GM12878 (cell line): ENCODE measurements around the gene FAM89B. TPM values are rescaled to one million over a fixed set of nuclear protein-coding genes. Genes with fewer than 3 reads are reported as not detected.

Experiments used
- BHLHE40 ChIP-seq, 2 experiments: fragments of 450-650 bp in 1 of 2; IDR thresholded peaks; 2 replicates each; pipeline ENCODE4 v1.6.1; 2011 to 2017; ENCODE audit warnings: low read depth in 2 of 2, borderline replicate concordance in 1 of 2, improper control_type of control experiment in 1 of 2, low read length in 1 of 2, mild to moderate bottlenecking in 1 of 2
- FOXM1 ChIP-seq: IDR thresholded peaks from 2 replicates; pipeline ENCODE4 v1.6.1; 2012; ENCODE audit warnings: low read depth, mild to moderate bottlenecking, inconsistent platforms, low read length, moderate library complexity
- LARP7 ChIP-seq: fragments of 450-650 bp; IDR thresholded peaks from 2 replicates; pipeline ENCODE4 v1.6.1; 2017; ENCODE audit warnings: mild to moderate bottlenecking
- NBN ChIP-seq: fragments of 450-650 bp; IDR thresholded peaks from 2 replicates; pipeline ENCODE4 v1.6.1; 2016
- NFYA ChIP-seq: IDR thresholded peaks from 2 replicates; pipeline ENCODE4 v1.6.1; 2011; ENCODE audit warnings: low read depth, mild to moderate bottlenecking, low read length, improper control_type of control experiment, borderline replicate concordance
- POLR2A ChIP-seq: IDR thresholded peaks from 2 replicates; pipeline ENCODE4 v1.6.1; 2011; ENCODE audit warnings: low read depth, mild to moderate bottlenecking, low read length
- RELA ChIP-seq: fragments of 450-650 bp; IDR thresholded peaks from 2 replicates; pipeline ENCODE4 v1.8.0; 2014; ENCODE audit warnings: borderline replicate concordance; ENCODE audit not compliant: partially characterized antibody
- SMARCA5 ChIP-seq: fragments of 450-650 bp; IDR thresholded peaks from 2 replicates; pipeline ENCODE4 v1.6.1; 2017; ENCODE audit warnings: mild to moderate bottlenecking
- STAT1 ChIP-seq: fragments of 450-650 bp; conservative IDR thresholded peaks from 2 replicates; pipeline ENCODE4 v1.6.1; 2014; ENCODE audit warnings: antibody characterized with exemption, mild to moderate bottlenecking
- TCF12 ChIP-seq: IDR thresholded peaks from 2 replicates; pipeline ENCODE4 v1.6.1; 2011; ENCODE audit warnings: low read depth, mild to moderate bottlenecking, low read length
- YBX1 ChIP-seq: fragments of 450-650 bp; IDR thresholded peaks from 2 replicates; pipeline ENCODE4 v1.6.1; 2016; ENCODE audit warnings: antibody characterized with exemption
- ZZZ3 ChIP-seq: IDR thresholded peaks from 2 replicates; pipeline ENCODE4 v1.6.1; 2011; ENCODE audit warnings: low read depth; ENCODE audit not compliant: control insufficient read depth, insufficient read length
- polyA plus RNA-seq, 11 experiments: library from polyadenylated mRNA; depleted of rRNA in 4 of 11; unstranded in 6 of 11; stranded (reverse) in 5 of 11; fragments of >200 nt; fragmentation: Nextera tagmentation in 4 of 11; fragmentation: Illumina TruSeq in 1 of 11; extraction: Ambion mirVana in 4 of 11; extraction: Trizol in 1 of 11; gene quantifications; 1 replicate in 1 of 11; 2 replicates in 10 of 11; pipeline versions ENCODE4 v1.2.1 to v1.2.3, GENCODE V29; 2011 to 2016; ENCODE audit warnings: inconsistent platforms in 2 of 11, missing spikeins in 2 of 11, low read depth in 1 of 11
- total RNA-seq, 4 experiments: library from RNA; depleted of rRNA in 3 of 4; stranded (reverse); fragments of >200 nt in 3 of 4; fragmentation: Illumina TruSeq in 1 of 4; extraction: Trizol in 1 of 4; gene quantifications; 2 replicates each; pipeline versions ENCODE4 v1.2.1 to v1.2.3, GENCODE V29; 2013 to 2021
- TF ChIP-seq, protein P1 (sequence below): fragments of 450-650 bp; IDR thresholded peaks from 2 replicates; pipeline ENCODE4 v1.6.1; 2017; ENCODE audit warnings: antibody characterized with exemption, mild to moderate bottlenecking, moderate library complexity
- TF ChIP-seq, protein P2 (sequence below): fragments of 450-650 bp; IDR thresholded peaks from 2 replicates; pipeline ENCODE4 v1.6.1; 2017; ENCODE audit warnings: mild to moderate bottlenecking
- TF ChIP-seq, protein P3 (sequence below): fragments of 450-650 bp; IDR thresholded peaks from 2 replicates; pipeline ENCODE4 v1.6.1; 2017; ENCODE audit warnings: mild to moderate bottlenecking, moderate library complexity
- TF ChIP-seq, protein P4 (sequence below): fragments of 450-650 bp; formaldehyde crosslinking; IDR thresholded peaks from 2 replicates; pipeline ENCODE4 v1.4.0; 2022; ENCODE audit warnings: mild to moderate bottlenecking, moderate library complexity

Gene FAM89B
- total and polyA plus RNA-seq, 10 of the 15 experiments (the other 5 are each of a cell fraction or from before 2014, with no cell fraction given) = 0.34 to 36.7 (median 9.8) TPM

DNA sequence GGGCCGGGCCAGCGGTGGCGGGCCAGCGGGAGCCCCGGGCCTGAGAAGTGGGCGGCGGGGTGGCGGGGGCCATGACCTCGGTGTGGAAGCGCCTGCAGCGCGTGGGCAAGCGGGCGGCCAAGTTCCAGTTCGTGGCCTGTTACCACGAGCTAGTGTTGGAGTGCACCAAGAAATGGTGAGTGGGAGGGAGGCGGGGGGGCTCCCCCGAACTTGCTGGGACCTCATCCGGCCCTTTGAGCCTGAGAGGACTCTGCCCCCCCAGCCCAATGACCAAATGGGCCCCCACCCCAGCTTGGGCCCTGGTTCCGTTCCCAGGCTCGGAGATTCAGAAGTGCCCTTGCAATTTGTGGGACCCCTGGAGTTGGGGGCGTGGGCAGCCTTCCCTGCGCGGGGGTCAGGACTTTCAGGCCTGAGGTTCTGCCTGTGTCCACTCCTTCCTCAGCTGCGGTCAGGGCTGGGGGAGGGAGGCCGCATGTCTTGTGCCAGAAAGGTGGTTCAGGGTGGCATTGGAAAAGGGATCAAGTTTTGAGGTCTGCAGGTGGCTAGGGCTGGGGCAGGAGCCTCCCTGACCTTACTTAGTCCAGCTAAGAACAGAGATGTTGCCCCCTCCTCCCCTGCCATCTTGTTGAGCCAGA is 4.0 kb downstream of the FAM89B start (continued):
- TF ChIP-seq, protein P1, sequence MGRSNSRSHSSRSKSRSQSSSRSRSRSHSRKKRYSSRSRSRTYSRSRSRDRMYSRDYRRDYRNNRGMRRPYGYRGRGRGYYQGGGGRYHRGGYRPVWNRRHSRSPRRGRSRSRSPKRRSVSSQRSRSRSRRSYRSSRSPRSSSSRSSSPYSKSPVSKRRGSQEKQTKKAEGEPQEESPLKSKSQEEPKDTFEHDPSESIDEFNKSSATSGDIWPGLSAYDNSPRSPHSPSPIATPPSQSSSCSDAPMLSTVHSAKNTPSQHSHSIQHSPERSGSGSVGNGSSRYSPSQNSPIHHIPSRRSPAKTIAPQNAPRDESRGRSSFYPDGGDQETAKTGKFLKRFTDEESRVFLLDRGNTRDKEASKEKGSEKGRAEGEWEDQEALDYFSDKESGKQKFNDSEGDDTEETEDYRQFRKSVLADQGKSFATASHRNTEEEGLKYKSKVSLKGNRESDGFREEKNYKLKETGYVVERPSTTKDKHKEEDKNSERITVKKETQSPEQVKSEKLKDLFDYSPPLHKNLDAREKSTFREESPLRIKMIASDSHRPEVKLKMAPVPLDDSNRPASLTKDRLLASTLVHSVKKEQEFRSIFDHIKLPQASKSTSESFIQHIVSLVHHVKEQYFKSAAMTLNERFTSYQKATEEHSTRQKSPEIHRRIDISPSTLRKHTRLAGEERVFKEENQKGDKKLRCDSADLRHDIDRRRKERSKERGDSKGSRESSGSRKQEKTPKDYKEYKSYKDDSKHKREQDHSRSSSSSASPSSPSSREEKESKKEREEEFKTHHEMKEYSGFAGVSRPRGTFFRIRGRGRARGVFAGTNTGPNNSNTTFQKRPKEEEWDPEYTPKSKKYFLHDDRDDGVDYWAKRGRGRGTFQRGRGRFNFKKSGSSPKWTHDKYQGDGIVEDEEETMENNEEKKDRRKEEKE = 0 out of 2 replicates have a peak, but pooled peaks have one; percentile 49
- TF ChIP-seq BHLHE40 (IDR thresholded peaks at IDR 0.05; ENCODE audit: borderline replicate concordance in 1 of 2, low read depth in 2 of 2, low read length in 1 of 2) (no peak), ZZZ3 (no peak), NFYA (no peak), POLR2A (peak; percentile 12), YBX1 (no peak), RELA (no peak), NBN (no peak), FOXM1 (no peak), STAT1 (no peak), SMARCA5 (peak; percentile 18; the same call in 1 of the 2 replicates), TCF12 (no peak), LARP7 (peak; percentile 55; the same call in 1 of the 2 replicates)
- TF ChIP-seq, protein P2, sequence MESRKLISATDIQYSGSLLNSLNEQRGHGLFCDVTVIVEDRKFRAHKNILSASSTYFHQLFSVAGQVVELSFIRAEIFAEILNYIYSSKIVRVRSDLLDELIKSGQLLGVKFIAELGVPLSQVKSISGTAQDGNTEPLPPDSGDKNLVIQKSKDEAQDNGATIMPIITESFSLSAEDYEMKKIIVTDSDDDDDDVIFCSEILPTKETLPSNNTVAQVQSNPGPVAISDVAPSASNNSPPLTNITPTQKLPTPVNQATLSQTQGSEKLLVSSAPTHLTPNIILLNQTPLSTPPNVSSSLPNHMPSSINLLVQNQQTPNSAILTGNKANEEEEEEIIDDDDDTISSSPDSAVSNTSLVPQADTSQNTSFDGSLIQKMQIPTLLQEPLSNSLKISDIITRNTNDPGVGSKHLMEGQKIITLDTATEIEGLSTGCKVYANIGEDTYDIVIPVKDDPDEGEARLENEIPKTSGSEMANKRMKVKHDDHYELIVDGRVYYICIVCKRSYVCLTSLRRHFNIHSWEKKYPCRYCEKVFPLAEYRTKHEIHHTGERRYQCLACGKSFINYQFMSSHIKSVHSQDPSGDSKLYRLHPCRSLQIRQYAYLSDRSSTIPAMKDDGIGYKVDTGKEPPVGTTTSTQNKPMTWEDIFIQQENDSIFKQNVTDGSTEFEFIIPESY = no peak
- TF ChIP-seq, protein P3, sequence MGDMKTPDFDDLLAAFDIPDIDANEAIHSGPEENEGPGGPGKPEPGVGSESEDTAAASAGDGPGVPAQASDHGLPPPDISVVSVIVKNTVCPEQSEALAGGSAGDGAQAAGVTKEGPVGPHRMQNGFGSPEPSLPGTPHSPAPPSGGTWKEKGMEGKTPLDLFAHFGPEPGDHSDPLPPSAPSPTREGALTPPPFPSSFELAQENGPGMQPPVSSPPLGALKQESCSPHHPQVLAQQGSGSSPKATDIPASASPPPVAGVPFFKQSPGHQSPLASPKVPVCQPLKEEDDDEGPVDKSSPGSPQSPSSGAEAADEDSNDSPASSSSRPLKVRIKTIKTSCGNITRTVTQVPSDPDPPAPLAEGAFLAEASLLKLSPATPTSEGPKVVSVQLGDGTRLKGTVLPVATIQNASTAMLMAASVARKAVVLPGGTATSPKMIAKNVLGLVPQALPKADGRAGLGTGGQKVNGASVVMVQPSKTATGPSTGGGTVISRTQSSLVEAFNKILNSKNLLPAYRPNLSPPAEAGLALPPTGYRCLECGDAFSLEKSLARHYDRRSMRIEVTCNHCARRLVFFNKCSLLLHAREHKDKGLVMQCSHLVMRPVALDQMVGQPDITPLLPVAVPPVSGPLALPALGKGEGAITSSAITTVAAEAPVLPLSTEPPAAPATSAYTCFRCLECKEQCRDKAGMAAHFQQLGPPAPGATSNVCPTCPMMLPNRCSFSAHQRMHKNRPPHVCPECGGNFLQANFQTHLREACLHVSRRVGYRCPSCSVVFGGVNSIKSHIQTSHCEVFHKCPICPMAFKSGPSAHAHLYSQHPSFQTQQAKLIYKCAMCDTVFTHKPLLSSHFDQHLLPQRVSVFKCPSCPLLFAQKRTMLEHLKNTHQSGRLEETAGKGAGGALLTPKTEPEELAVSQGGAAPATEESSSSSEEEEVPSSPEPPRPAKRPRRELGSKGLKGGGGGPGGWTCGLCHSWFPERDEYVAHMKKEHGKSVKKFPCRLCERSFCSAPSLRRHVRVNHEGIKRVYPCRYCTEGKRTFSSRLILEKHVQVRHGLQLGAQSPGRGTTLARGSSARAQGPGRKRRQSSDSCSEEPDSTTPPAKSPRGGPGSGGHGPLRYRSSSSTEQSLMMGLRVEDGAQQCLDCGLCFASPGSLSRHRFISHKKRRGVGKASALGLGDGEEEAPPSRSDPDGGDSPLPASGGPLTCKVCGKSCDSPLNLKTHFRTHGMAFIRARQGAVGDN = no peak
- TF ChIP-seq, protein P4, sequence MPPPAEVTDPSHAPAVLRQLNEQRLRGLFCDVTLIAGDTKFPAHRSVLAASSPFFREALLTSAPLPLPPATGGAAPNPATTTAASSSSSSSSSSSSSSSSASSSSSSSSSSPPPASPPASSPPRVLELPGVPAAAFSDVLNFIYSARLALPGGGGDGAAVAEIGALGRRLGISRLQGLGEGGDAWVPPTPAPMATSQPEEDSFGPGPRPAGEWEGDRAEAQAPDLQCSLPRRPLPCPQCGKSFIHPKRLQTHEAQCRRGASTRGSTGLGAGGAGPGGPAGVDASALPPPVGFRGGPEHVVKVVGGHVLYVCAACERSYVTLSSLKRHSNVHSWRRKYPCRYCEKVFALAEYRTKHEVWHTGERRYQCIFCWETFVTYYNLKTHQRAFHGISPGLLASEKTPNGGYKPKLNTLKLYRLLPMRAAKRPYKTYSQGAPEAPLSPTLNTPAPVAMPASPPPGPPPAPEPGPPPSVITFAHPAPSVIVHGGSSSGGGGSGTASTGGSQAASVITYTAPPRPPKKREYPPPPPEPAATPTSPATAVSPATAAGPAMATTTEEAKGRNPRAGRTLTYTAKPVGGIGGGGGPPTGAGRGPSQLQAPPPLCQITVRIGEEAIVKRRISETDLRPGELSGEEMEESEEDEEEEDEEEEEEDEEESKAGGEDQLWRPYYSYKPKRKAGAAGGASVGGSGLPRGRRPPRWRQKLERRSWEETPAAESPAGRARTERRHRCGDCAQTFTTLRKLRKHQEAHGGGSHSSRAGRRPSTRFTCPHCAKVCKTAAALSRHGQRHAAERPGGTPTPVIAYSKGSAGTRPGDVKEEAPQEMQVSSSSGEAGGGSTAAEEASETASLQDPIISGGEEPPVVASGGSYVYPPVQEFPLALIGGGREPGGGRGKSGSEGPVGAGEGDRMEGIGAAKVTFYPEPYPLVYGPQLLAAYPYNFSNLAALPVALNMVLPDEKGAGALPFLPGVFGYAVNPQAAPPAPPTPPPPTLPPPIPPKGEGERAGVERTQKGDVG (CRISPR knock-in tag) = no peak
- TF ChIP-seq, all 136 proteins: peak for 11
